ENCODE measurements around the gene CGB7.
"Not testable (repeated sequence)": the region's sequence is repeated elsewhere in the genome, so short reads cannot be mapped to it uniquely, and the experiment has no call there.

Gene CGB7

GRCh38 chr19:49073514-49074378, 16.2 kb upstream of the CGB7 start:
- FAIRE-seq: no peak

GRCh38 chr19:49071860-49072547, 14.5 kb upstream of the CGB7 start:
- FAIRE-seq: no peak

- FAIRE-seq: no peak
These were observed 12.9 kb upstream of the CGB7 start for GRCh38 chr19:49070416-49070815.

GRCh38 chr19:49069026-49069425, 11.5 kb upstream of the CGB7 start:
- FAIRE-seq: no peak

- FAIRE-seq: no peak
These were observed 10.0 kb upstream of the CGB7 start for GRCh38 chr19:49067554-49067953.

- FAIRE-seq: no peak
These were observed 8.5 kb upstream of the CGB7 start for GRCh38 chr19:49065905-49066512.

- no peak for FAIRE-seq
These were observed 7.4 kb upstream of the CGB7 start, which contains the start of gene NTF4 for GRCh38 chr19:49064768-49065611. Gene NTF4 (minus strand): TSS chr19:49064818. CDS start chr19:49061997, 2,821 bp downstream.

- FAIRE-seq: no peak
These were observed 6.6 kb upstream of the CGB7 start for GRCh38 chr19:49064029-49064629.

GRCh38 chr19:49061445-49061844, 3.9 kb upstream of the CGB7 start:
- no peak for FAIRE-seq

GRCh38 chr19:49061000-49061399, 3.5 kb upstream of the CGB7 start:
- FAIRE-seq: no peak

GRCh38 chr19:49059053-49059452, 1.5 kb upstream of the CGB7 start:
- no peak for FAIRE-seq

- FAIRE-seq: no peak
These were observed 1.0 kb upstream of the CGB7 start for GRCh38 chr19:49058562-49058961.

GRCh38 chr19:49056902-49057596, 500 bp downstream of the CGB7 start:
- not testable (repeated sequence) for FAIRE-seq

- FAIRE-seq: no peak
These were observed 1.2 kb downstream of the CGB7 start for GRCh38 chr19:49056101-49056901.

- not testable (repeated sequence) for FAIRE-seq
These were observed 7.0 kb downstream of the CGB7 start for GRCh38 chr19:49050376-49051033.

GRCh38 chr19:49049834-49050233, 7.7 kb downstream of the CGB7 start:
- FAIRE-seq: not testable (repeated sequence)

GRCh38 chr19:49049011-49049410, 8.5 kb downstream of the CGB7 start, which contains the start of gene CGB8:
Gene CGB8 (minus strand): TSS chr19:49049111. CDS start chr19:49048739, 372 bp downstream.
- not testable (repeated sequence) for FAIRE-seq

GRCh38 chr19:49043548-49043947, 14.0 kb downstream of the CGB7 start, which contains the start of gene CGB5:
Gene CGB5 (plus strand): TSS chr19:49043848. CDS start chr19:49044210, 362 bp downstream.
- FAIRE-seq: not testable (repeated sequence)

- FAIRE-seq: not testable (repeated sequence)
These were observed 14.9 kb downstream of the CGB7 start for GRCh38 chr19:49042666-49043065.

- FAIRE-seq: no peak
These were observed 15.4 kb downstream of the CGB7 start for GRCh38 chr19:49042177-49042576.

All from islet of Langerhans (tissue), 1 donor.